Trophoblast cell (in vitro differentiated cells and primary cell): ENCODE data around the gene MKNK1.

Experiments
- DNase-seq, 2 donors: peaks; one replicate each; pipeline ENCODE4 v3.0.0-alpha.2; 2016
- H2AFZ ChIP-seq: 2 replicates; pipeline ENCODE4 v1.6.1; 2013; ENCODE audit warnings: low read length, moderate library complexity, mild to moderate bottlenecking; ENCODE audit not compliant: insufficient read depth, poor library complexity
- H2AK5ac ChIP-seq: 2 replicates; pipeline ENCODE4 v1.6.1; 2013; ENCODE audit warnings: mild to moderate bottlenecking, low read length
- H2BK120ac ChIP-seq: 2 replicates; pipeline ENCODE4 v1.6.1; 2013; ENCODE audit warnings: low read length, mild to moderate bottlenecking, moderate library complexity; ENCODE audit not compliant: insufficient read depth, poor library complexity
- H2BK12ac ChIP-seq: 2 replicates; pipeline ENCODE4 v1.6.1; 2013; ENCODE audit warnings: mild to moderate bottlenecking, low read length, moderate library complexity
- H2BK5ac ChIP-seq: 2 replicates; pipeline ENCODE4 v1.6.1; 2013; ENCODE audit warnings: low read length, low read depth, moderate library complexity, mild to moderate bottlenecking; ENCODE audit not compliant: poor library complexity
- H3K14ac ChIP-seq: 2 replicates; pipeline ENCODE4 v1.6.1; 2013; ENCODE audit warnings: mild to moderate bottlenecking, low read length
- H3K18ac ChIP-seq: 2 replicates; pipeline ENCODE4 v1.6.1; 2013; ENCODE audit warnings: mild to moderate bottlenecking, low read length
- H3K23ac ChIP-seq: 2 replicates; pipeline ENCODE4 v1.6.1; 2013; ENCODE audit warnings: low read length
- H3K27ac ChIP-seq: 2 replicates; pipeline ENCODE4 v1.5.1; 2013; ENCODE audit warnings: low read depth, mild to moderate bottlenecking, inconsistent platforms, low read length, moderate library complexity
- H3K27me3 ChIP-seq: 2 replicates; pipeline ENCODE4 v1.6.1; 2013; ENCODE audit warnings: inconsistent platforms, mild to moderate bottlenecking, low read length, moderate library complexity; ENCODE audit not compliant: insufficient read depth
- H3K36me3 ChIP-seq, 2 experiments: 1 replicate in 1 of 2; 2 replicates in 1 of 2; pipeline ENCODE4 v1.6.1; 2013; ENCODE audit warnings: low read length in 2 of 2, mild to moderate bottlenecking in 2 of 2, moderate library complexity in 1 of 2; ENCODE audit not compliant: insufficient read depth in 2 of 2, control insufficient read depth in 1 of 2
- H3K4ac ChIP-seq: 2 replicates; pipeline ENCODE4 v1.6.1; 2013; ENCODE audit warnings: low read depth, mild to moderate bottlenecking, low read length, moderate library complexity
- H3K4me1 ChIP-seq, 2 experiments: 1 replicate in 1 of 2; 2 replicates in 1 of 2; pipeline ENCODE4 v1.6.1; 2013; ENCODE audit warnings: low read length in 2 of 2, mild to moderate bottlenecking in 2 of 2, moderate library complexity in 1 of 2; ENCODE audit not compliant: insufficient read depth in 2 of 2, control insufficient read depth in 1 of 2
- H3K4me2 ChIP-seq: 2 replicates; pipeline ENCODE4 v1.6.1; 2013; ENCODE audit warnings: inconsistent platforms, mild to moderate bottlenecking, low read length, moderate library complexity
- H3K4me3 ChIP-seq: 2 replicates; pipeline ENCODE4 v1.5.1; 2013; ENCODE audit warnings: mild to moderate bottlenecking, low read depth, low read length, inconsistent platforms
- H3K79me1 ChIP-seq: one replicate; pipeline ENCODE4 v1.6.1; 2013; ENCODE audit warnings: low read length
- H3K79me2 ChIP-seq: 2 replicates; pipeline ENCODE4 v1.6.1; 2013; ENCODE audit warnings: low read length, mild to moderate bottlenecking; ENCODE audit not compliant: control insufficient read depth, insufficient read depth, poor library complexity
- H3K9ac ChIP-seq: 2 replicates; pipeline ENCODE4 v1.6.1; 2013; ENCODE audit warnings: mild to moderate bottlenecking, low read length
- H3K9me3 ChIP-seq: 2 replicates; pipeline ENCODE4 v1.6.1; 2013; ENCODE audit warnings: low read depth, mild to moderate bottlenecking, control low read depth, inconsistent platforms, low read length; ENCODE audit not compliant: insufficient read depth
- H4K12ac ChIP-seq: 2 replicates; pipeline ENCODE4 v1.6.1; 2013; ENCODE audit warnings: low read depth, mild to moderate bottlenecking, low read length, moderate library complexity
- H4K8ac ChIP-seq: 2 replicates; pipeline ENCODE4 v1.6.1; 2013; ENCODE audit warnings: low read depth, mild to moderate bottlenecking, low read length, moderate library complexity
- H4K91ac ChIP-seq: one replicate; pipeline ENCODE4 v1.6.1; 2013; ENCODE audit warnings: low read depth, mild to moderate bottlenecking, low read length, moderate library complexity
- WGBS: extraction: QIAGEN DNeasy Blood & Tissue Kit; methylation state at CpG from one replicate; pipeline ENCODE4 v1.1.7; 2013; ENCODE audit warnings: missing lambda C conversion rate; ENCODE audit not compliant: insufficient read length, insufficient coverage; ENCODE audit errors: extremely low coverage; 5-methylcytosine and 5-hydroxymethylcytosine counted together

Gene MKNK1

DNA sequence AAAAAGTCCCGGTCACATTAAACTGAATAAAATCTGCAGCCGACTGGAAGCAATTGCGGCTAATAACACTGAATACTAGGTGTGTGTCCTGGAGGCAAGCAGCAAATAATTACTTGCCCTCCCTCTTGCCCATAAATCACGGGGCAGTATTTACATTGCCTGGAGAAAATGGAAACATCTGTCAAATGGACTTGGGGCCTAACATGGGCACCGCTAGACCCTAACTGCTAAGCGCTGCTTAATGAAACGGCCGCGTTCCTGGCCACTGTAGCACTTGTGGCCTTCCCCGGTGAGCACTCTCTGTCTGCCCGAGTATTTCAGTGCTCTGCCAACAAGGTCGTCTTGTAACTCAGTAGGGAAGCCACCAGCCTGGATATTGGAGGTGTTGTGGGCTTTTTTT is 28.8 kb downstream of the MKNK1 start:
- Histone ChIP-seq H2BK5ac (no peak overlapping the region), H3K4me3 (no peak overlapping the region), H3K36me3 (peaks cover 16 to 28% of the 10 kb centered on the region in 2 experiments), H3K4me2 (no peak overlapping the region), H3K4me1 (no peaks in the 10 kb centered on the region), H3K4ac (no peak overlapping the region), H4K91ac (no peak overlapping the region), H4K8ac (no peak overlapping the region), H3K23ac (no peak overlapping the region), H4K12ac (no peak overlapping the region), H3K27me3 (no peaks in the 10 kb centered on the region), H2AK5ac (no peak overlapping the region), H2BK12ac (no peak overlapping the region), H2BK120ac (no peak overlapping the region), H3K79me1 (no peaks in the 10 kb centered on the region), H3K14ac (no peak overlapping the region), H3K9ac (no peak overlapping the region), H3K9me3 (no peaks in the 10 kb centered on the region), H3K18ac (no peak overlapping the region), H2AFZ (no peak overlapping the region), H3K27ac (no peak overlapping the region), H3K79me2 (no peaks in the 10 kb centered on the region)
- no peak for DNase-seq
- WGBS = no CpG with 5 or more reads among the region's 12 CpGs

DNA sequence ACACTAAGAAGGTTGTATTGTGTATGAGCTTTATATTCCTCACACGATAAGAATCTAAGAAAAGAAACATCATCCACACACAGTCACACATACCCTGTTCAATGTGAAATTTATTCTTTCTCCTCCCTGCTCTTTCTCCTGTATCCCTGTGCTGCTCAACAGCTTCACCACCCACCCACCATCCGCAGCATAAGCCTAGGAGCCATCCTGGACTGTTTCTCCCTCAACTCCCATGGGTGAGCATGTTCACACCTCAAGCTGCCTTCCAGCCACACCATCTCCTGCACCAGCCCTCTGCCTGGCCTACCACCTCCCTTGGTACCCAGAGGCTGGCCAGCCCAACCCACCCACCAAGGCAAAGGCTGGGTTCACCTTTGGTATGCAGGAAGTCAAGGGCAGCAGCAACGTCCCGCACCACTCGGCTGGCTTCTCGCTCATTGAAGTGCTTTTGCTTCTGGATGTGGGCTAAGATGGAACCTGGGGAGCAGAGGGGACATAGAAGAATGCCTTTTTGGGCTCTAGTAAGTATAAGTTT is 32.3 kb downstream of the MKNK1 start:
- Histone ChIP-seq H3K23ac (no peak overlapping the region), H4K12ac (no peak overlapping the region), H2BK120ac (no peak overlapping the region), H2BK5ac (no peak overlapping the region), H3K4ac (no peak overlapping the region), H3K27ac (no peak overlapping the region), H3K79me1 (no peaks in the 10 kb centered on the region), H4K91ac (no peak overlapping the region), H3K14ac (no peak overlapping the region), H2BK12ac (no peak overlapping the region), H3K36me3 (peaks cover 16 to 22% of the 10 kb centered on the region in 2 experiments), H3K9me3 (no peaks in the 10 kb centered on the region), H3K4me1 (no peaks in the 10 kb centered on the region), H2AFZ (no peak overlapping the region), H2AK5ac (no peak overlapping the region), H3K4me2 (no peak overlapping the region), H3K79me2 (no peaks in the 10 kb centered on the region), H3K9ac (no peak overlapping the region), H3K27me3 (no peaks in the 10 kb centered on the region), H3K18ac (no peak overlapping the region), H4K8ac (no peak overlapping the region), H3K4me3 (no peak overlapping the region)
- WGBS = no CpG with 5 or more reads among the region's 6 CpGs
- no peak for DNase-seq

DNA sequence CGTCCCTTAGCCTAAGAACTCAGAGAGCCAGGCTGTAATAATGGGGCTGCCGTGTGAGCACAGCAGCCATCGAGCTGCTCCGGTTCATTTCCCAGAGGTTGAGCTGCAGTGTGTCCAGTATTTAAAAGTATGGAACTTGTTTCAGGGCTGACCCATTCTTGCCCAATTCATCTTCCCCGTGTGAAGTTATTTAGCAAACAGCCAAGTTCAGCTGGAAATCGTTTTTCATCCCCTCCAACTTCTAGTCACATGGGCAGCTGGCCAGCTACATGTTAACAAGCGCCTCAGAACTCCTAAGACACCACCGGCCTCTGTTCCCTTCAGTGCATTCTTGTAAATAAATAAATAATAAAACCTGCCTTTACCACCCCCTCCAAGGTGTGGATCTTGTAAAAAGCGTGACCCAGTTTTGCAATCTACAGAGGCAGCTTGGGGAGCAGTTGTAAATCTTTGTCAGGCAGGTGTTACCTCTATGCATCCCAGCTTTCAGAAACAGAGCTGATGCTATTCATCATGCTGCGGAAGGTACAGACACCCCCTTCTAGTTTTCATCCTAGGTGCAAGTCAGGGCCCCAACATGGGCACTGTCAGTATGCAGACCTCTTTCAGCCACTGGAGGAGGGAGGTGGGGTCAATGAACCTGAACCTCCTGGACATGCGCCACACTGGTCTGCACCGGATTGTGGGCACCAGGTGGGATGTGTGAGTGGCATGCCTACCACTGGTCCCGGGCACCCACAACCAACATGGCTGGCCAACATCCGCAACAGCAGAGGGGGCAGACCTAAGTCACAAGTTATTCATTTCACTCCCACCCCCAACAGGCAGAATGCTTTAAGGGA is 34.0 kb downstream of the MKNK1 start:
- no CpG with 5 or more reads among the region's 14 CpGs for WGBS
- H3K79me1 ChIP-seq = no peaks in the 10 kb centered on the region

DNA sequence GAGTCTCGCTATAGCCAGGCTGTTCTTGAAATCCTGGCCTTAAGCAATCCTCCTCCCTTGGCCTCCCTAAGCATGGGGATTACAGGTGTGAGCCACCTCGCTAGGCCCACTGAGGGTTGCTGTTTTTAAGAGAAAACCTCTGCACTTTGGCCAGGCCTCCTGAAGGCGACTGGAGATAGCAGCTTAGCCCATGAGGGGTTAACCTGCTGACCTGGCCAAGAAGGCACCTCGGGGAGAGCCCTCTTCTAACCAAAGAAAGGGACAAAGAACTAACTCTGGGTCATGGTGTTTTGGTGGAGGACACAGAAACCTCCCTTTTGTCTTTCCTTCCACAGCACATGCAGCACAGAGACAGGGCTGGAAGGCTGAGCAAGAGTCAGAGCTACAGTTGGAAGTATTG is 35.0 kb downstream of the MKNK1 start:
- DNase-seq = no peak
- Histone ChIP-seq H4K12ac (no peak overlapping the region), H3K4me1 (no peaks in the 10 kb centered on the region), H2BK120ac (no peak overlapping the region), H3K4ac (no peak overlapping the region), H3K79me2 (no peaks in the 10 kb centered on the region), H3K4me3 (no peak overlapping the region), H3K27me3 (no peaks in the 10 kb centered on the region), H2AFZ (no peak overlapping the region), H4K8ac (no peak overlapping the region), H3K14ac (no peak overlapping the region), H3K9me3 (no peaks in the 10 kb centered on the region), H3K36me3 (peaks cover 21 to 25% of the 10 kb centered on the region in 2 experiments), H4K91ac (no peak overlapping the region), H2BK5ac (no peak overlapping the region), H3K27ac (no peak overlapping the region), H3K79me1 (no peaks in the 10 kb centered on the region), H3K4me2 (no peak overlapping the region), H3K9ac (no peak overlapping the region), H2BK12ac (no peak overlapping the region), H2AK5ac (no peak overlapping the region), H3K23ac (no peak overlapping the region), H3K18ac (no peak overlapping the region)
- no CpG with 5 or more reads among the region's 4 CpGs for WGBS

More for the DNA sequence above, 34.0 kb downstream of the MKNK1 start:
- H3K4me1 ChIP-seq = no peaks in the 10 kb centered on the region
- no peaks in the 10 kb centered on the region for H3K79me2 ChIP-seq
- H2AK5ac ChIP-seq = no peak overlapping the region
- no peak overlapping the region for H3K23ac ChIP-seq
- no peaks in the 10 kb centered on the region for H3K9me3 ChIP-seq
- no peak overlapping the region for H3K18ac ChIP-seq
- H3K4me2 ChIP-seq = no peak overlapping the region
- no peak overlapping the region for H4K8ac ChIP-seq
- peaks cover 16 to 18% of the 10 kb centered on the region in 2 experiments for H3K36me3 ChIP-seq
- no peak for DNase-seq
- H2BK5ac ChIP-seq = no peak overlapping the region
- no peak overlapping the region for H3K4me3 ChIP-seq
- H2BK12ac ChIP-seq = no peak overlapping the region
- H3K14ac ChIP-seq = no peak overlapping the region
- no peak overlapping the region for H3K27ac ChIP-seq
- no peaks in the 10 kb centered on the region for H3K27me3 ChIP-seq
- H4K12ac ChIP-seq = no peak overlapping the region
- H2BK120ac ChIP-seq = no peak overlapping the region
- no peak overlapping the region for H4K91ac ChIP-seq
- H3K9ac ChIP-seq = no peak overlapping the region
- no peak overlapping the region for H3K4ac ChIP-seq
- H2AFZ ChIP-seq = no peak overlapping the region
